Measurements from ENCODE around the gene MYO7A.

DNA sequence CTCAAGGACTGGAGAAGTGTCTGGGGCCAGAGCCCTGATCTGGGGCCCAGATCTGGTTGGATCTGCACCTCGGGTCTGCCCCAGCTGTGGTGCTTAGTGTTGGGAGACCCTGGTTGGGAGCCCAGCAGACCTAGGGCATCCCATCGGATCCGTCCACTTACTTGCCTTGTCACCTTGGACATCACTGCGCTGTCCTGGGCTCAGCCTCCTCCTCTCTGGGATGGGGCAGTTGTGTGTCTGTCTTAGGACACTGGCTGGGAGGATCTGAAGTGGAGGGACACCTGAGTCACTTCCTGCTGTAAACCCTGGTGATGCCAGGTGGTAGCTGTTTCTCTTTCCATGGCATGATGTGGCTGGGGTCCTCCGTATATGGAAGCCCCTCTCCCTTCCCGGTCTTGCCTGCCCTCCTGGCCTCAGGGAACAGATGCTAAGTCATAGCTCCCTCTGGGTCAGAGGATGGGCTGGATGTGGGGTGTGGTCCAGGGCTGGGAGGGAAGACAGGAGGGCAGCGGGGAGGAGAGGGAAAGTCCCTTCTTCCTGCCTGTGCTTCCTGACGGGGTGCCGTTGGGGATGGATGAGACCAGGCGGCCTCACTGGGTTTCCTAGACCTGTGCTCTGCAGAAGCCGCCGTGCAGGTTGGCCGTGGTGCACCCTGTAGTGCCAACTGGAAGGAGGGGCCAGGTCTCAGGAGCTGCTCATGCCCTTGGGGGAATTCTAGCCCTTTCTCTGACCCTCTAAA lies 37.5 kb upstream of the MYO7A start:
- TF ChIP-seq JUN (IDR thresholded peaks at IDR 0.05; ENCODE audit: borderline replicate concordance, insufficient read depth, insufficient read length, low read depth) (no peak), CTCF (IDR thresholded peaks at IDR 0.05; ENCODE audit: extremely low read depth in 1 of 2, insufficient read depth in 1 of 2, low read depth in 1 of 2, low read length in 2 of 2) (no peak), POLR2A (IDR thresholded peaks at IDR 0.05; ENCODE audit: low read depth, low read length) (no peak), POLR2AphosphoS5 (IDR thresholded peaks at IDR 0.05; ENCODE audit: insufficient read depth, low read depth, low read length) (no peak), EZH2 (IDR thresholded peaks at IDR 0.05; ENCODE audit: borderline replicate concordance, low read depth, low read length, severe bottlenecking) (no peak), MAX (IDR thresholded peaks at IDR 0.05; ENCODE audit: insufficient read depth, insufficient read length) (no peak), GATA2 (IDR thresholded peaks at IDR 0.05; ENCODE audit: insufficient read depth, insufficient read length, low read depth, low read length) (no peak), MYC (IDR thresholded peaks at IDR 0.05; ENCODE audit: low read depth, low read length) (no peak)

All from endothelial cell of umbilical vein (primary cell).